Stimulated activated CD4-positive, alpha-beta T cell treated with anti-CD3 and anti-CD28 coated beads, Interleukin-15, amount 100 ng/mL, for 1 hour (primary cell): Measurements from ENCODE around the gene IL1RL1.
A peak's percentile ranks its signal among the peaks of the same experiment; 100 is the strongest.

Source experiments
- DNase-seq, 2 donors: peaks; one replicate each; pipeline ENCODE4 v3.0.0-alpha.2; 2020; ENCODE audit warnings: low read depth in 1 of 2, low spot score in 1 of 2

Gene IL1RL1

DNA sequence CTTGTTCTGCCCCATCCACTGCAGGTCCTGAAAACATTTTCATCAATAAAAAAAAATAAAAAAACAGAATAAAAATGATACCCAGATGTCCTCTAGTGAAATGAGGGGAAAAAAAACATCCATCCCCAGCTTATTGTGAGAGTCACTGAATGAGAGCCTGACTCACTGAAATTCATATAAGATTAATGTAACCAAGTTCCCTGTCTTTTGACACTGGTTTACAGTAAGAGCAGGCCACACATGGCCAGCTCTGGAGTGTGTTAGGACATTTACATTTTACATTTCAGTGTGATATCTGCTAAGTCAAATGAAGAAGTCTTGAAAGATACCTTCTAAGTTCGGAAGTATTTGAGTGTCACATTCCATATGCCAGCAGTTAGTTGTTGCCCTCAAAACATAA is 23.1 kb downstream of the IL1RL1 start:
- DNase-seq: no peak

DNA sequence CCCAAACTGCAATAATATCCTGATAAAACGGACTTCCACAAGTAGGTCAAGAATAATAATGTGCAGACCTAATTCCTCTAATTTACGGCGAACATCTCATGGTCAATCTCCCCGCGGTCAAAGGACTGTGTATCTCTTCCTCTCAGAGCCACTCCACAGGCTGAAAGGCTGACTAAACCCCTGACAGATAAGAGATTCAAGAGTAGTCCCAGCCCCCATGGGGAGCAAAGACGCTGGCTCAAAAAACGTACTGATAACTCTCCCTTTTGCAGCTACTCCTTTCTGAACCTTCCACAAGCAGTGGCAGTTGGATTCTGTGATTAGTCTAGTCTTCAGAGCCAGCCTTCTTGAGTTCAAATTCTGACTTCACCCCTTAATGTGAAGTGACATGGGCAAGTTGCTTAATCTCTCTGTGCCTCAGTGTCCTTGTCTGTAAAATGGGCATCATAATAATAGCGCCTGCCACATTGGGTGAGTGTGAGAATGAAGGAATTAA is 24.6 kb downstream of the IL1RL1 start:
- no peak for DNase-seq

DNA sequence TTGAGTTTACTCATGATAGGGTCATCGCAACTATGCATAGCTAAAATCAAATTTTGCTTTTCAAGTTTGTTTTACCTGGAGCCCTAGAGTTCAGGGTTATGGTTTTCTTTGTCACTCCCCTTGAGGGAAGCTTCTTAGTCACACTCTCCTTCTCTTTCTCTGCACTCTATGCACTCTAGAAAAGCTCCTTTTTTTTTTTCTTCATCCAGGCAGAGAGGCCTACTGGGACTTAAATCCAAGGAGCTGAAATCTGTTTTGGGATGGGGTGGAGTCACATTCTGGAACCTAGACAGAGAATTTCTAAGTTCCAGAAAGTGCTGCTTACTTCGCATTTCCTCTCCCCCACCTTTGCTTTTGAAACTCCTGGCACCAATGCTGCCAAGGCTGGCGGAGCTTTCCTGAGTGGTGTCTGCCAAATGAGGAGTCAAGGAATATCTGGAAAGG is 25.2 kb downstream of the IL1RL1 start:
- DNase-seq: no peak

DNA sequence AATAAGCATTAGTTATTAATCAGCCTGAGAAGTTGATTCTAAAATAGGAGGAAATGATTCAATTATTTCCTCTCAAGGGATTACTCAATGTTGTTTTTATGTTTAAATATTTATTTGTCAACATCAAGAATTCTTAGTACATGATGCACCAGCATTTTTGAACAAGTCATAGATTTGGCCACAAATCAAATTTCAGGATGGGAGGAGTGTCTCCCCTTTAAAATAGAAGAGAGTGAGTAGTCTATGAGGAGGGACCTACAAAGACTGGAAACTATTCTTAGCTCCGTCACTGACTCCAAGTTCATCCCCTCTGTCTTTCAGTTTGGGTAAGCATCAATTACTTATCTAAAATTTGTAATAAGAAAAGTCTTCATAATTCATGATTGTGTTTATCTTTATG is 25.6 kb downstream of the IL1RL1 start:
- no peak for DNase-seq

DNA sequence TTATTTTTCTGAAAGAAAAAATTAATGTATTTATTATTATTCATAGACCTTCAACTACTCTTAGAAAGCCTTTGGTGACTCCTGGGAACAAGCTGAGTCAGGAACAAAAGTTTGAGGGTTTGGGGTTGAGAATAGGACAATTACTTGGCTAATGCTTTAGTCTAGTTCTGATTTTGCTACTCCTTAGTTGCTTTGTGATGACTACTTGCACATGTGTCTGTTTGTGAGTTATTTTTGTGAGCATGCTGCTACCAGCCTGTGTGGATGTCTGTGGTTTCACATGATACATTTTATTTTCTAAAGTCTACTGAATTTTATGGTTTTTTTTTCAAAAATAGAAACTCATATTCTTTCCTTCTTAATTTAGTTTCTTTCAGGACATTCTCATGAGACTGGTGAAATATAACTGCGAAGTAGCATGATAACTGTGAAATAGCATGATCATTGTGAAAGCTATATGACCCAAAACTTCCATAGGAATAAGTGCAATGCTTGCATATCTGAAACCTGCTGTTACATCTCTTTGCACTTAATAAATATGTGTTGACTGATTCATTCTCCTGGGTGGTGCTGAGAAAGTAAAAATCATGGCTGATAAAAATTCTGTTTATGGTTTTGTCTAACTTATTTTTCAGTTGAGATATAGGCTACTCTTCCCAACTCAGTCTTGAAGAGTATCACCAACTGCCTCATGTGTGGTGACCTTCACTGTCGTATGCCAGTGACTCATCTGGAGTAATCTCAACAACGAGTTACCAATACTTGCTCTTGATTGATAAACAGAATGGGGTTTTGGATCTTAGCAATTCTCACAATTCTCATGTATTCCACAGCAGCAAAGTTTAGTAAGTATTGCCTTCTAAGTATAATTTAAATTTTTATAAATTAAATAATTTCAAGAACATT is 26.4 kb downstream of the IL1RL1 start:
- no peak for DNase-seq

DNA sequence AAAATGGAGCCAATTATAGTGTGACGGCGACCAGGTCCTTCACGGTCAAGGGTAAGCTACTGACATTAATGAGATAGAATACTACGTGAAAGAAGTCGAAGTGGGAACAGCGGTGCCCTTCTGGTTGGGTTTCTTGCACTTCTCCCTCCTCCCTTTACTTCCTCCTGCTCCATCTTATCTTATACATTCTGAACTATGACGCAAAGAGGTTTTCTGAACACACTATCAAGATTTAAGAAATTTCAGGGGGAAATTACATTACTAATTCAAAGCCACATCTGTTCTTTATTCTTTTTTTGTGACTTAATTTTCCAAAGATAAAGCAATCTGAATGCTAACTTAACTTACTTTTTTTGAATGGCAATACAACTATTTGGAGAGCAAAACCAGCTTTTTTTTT is 29.4 kb downstream of the IL1RL1 start:
- no peak for DNase-seq

DNA sequence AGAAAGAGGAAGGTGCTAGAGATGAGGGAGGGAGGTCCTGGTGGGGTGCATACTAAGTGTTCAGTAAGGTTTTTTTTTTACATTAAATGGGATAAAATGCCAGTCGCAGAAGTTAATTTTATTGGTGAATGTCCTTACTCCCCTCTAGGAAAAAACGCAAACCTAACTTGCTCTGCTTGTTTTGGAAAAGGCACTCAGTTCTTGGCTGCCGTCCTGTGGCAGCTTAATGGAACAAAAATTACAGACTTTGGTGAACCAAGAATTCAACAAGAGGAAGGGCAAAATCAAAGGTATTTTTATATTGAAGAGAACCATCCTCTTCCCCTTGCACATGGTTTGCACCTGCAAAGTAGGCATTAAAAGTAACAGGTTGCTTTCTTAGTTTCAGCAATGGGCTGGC is 31.5 kb downstream of the IL1RL1 start:
- no peak for DNase-seq

DNA sequence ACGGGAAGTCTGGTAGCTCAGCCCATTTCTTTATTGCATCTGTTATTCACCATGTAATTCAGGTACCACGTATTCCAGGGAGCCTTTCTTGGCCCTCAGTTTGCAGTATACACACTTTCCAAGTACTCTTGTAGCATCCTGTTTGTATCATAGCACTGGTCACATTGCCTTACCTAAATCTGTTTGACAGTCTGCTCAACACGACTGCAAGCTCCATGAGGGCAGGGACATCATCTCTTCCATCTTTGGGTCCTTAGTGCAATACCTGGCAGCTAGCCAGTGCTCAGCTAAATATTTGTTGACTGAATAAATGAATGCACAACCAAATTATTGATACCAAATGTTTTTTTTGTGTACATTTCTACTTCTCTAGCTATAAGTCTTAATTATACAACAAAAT is 33.0 kb downstream of the IL1RL1 start:
- DNase-seq: no peak

DNA sequence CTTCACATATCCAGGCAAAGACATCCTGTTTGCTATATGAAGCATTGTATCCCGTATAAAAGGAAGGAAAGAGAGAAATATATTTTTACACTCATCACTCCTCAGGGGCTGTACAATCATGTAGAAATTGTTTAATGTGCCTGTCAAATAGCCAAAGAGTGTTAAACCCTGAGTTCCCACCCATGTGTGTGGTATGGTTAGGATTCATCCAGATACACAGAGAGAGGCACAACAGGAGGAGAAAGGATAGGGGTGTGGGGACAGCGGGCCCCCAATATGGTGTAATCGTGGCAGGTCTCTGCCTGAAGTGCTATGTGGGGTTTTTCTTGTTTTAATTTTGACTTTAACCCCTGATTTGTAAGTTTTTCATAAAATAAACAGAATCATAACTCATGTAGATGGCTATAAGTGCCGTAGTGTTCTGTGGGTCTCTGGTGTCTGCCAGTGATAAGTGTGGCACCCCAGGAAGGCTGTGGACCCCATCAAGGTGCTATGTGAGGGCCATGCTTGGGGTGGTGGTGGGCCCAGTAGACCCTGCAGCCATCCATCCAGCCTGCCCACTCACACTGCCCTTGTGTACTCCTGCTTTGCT is 34.1 kb downstream of the IL1RL1 start:
- DNase-seq: no peak

DNA sequence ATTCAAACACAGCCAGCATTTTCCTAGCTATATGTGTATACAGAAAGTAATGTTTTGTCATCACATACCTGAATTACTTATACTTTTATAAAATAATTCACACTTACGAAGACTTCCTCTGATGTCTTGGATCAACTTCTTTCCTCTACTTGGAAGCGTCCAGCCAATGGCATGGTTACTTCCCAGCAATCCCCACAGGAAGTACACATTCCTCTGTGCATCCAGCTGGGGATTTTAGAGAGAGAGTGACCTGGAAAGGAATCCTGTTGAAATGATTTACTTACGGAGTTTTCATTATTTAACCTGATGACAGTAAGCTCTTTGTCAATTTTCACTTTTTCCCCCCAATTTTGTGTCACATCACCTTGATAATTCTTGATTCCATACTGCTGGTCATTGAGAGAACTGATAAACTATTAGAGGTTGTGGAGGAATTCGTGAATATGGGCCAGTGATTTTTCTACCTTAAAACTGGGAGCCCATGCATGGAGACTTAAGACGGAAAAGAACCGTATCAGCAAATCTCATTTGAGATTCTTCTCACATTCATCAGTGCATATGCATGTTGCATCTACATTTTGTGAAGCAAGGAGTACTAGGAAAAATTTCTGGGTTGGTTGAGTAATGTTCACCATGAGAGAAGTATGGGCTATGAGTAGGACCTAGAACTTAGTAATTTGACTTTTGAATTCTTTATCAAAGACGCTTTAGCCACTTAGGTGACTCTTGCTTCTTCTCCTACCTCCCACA is 35.2 kb downstream of the IL1RL1 start:
- DNase-seq: no peak

DNA sequence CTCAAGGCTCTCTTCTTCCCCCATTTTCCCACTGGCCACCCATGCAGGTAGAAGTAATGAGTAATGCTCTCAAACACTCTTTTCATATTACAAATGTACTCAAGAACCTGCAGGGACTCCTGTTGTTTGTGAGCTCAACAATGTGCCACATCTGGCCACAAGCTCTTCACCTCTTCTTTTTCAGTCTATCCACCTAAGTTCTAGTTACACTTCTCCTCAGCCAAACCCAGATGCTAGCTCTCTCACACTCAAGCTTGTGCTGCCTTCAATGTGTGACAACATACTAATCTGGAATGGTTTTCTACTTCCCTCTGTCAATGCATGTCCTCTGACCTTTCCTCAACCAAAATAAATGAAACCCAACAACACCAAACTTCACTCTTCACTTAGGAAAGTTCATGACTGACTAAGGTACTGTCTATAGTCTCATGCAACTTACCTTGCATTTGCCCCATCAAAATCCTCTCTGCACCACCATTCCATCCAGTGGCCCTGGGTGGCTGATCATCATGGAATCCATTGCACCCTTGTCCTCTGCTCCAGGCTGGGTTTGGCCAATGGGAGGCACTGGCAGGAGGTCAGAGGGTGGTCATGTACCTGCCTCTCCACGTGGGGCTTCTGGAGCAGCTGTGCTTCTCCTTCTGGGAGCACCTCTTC is 38.9 kb downstream of the IL1RL1 start:
- DNase-seq: no peak

DNA sequence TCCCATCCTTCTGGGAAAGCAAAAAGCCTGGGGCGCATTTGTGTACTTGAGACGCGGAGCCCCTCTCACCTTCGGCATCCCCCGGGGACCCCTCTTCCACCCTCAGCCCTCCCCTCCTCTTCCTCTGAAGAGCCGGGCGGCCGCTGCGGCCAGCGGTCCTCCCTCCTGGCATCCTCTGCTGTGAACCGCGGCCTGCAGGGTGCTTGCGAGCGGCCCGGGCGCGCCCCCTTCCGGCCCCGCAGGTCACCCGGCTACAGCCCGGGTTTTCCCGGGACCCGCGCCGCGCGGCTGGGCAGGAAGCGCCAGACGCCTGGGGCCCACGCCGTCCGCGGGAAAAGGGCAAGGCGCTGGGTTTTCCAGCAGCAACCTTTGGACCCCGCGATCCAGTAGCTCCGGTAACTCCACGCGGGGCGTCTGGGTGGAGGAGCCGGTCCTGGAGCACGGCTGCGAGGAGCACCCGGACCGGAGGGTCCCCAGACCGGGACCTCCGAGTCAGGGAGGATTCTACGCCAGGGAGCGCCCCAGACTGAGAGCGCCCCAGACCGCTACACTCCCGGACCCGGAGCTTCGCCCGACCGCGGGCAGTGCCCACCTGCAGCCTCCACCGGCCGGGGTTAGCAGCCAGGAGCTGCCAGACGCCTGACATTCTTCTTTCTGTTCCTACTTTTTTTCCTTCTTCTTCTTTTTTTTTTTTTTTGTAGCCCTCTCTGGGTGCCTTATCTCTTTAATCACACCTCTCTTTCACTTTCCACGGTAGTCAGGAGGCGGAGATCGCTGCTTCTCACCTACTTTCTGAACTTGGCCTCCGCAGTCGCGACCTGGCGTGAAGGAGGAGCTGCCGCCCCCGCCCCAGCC is 44.4 kb downstream of the IL1RL1 start, which contains the start of gene IL18R1:
Gene IL18R1, plus strand, starts transcription at position 271 of the 855 bp plus-strand sequence. CDS start 6,865 bp downstream, outside the sequence.
- peak; percentile 36 to 60 for DNase-seq

DNA sequence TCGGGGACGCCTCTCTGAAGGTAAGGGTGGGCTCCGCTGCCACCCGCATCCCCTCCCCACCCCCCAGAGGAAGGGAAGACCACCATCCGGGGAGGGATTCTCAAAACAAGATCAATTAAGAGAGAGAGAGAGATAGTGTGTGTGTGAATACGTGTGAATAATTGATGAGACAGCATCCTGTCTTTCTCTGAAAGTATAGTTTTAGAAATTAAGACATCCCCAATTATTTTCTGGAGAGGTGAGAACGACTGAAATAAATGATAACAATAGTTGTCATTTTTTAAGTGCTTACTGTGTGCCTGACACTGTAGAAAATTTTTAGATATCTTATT is 45.0 kb downstream of the IL1RL1 start:
- DNase-seq: no peak

DNA sequence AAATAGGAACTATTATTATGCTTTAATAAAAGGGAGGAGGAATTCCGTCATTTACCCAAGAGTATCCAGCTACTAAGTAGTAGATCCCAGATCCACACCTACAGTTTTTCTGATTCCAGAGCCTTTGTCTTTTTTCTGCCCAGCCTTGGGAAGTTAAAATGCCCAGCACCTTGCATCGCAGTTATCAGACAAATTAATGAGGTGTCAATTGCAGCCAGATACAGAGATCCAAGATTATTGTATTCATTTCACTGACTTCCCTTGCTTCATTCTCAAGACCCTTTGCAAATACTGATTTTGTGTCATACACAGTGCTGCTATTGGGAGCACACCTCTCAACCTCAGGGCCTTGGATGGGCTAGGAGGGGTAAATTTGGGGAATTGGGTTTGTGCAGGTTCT is 45.4 kb downstream of the IL1RL1 start:
- no peak for DNase-seq

DNA sequence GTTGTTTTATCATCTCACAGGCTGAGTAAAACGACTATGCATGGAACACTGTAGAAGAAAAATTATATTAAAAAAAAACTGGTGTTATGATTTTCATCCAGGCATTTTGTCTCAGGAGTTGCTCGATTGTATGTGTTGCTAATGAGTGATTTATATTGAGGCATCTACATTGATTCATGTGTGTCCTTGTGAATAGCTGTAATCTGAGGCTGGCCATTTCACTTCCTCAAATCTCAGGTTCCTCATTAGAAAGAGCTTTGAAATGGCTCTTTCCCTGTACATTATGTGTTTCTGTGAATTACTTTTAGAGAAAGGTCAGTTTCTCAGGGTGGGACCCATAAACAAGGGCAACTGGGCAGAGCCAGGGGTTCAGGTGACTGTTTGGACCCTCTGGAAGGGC is 46.6 kb downstream of the IL1RL1 start:
- DNase-seq: no peak

DNA sequence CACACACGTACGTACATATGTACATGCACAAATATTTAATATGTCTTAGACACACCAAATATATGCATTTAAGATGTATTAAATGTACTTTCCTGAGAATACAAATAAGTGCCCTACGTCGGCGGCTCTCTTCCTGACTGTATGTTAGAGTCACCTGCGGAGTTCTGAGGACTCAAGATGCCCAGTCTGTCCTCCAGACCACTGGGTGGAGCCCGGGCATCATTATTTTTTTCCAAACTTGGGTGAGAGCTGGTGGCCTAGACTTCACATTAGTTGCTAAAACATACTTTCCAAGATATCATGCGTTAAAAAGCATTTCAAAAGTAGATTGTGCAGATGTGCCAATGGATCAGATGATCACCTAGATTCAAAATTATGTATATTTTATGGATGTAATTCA is 47.1 kb downstream of the IL1RL1 start:
- DNase-seq: no peak

DNA sequence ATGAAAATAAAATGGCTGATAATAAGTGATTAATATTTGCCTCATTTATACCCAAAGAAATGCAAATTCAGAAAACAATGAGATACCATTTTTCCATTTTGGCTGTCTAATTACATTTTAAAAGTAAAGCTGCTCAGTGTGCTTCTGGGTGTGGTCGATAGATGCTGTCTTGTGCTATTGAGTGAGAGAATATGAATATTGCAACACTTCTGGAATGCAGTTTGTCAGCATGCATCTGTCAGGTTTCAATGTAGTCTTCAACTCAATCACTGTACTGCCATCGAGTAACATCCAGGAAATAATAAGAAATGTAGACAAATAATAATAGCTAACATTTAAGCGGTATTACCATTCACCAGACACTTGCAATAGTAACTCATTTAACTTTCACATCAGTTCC is 48.2 kb downstream of the IL1RL1 start:
- DNase-seq: no peak

DNA sequence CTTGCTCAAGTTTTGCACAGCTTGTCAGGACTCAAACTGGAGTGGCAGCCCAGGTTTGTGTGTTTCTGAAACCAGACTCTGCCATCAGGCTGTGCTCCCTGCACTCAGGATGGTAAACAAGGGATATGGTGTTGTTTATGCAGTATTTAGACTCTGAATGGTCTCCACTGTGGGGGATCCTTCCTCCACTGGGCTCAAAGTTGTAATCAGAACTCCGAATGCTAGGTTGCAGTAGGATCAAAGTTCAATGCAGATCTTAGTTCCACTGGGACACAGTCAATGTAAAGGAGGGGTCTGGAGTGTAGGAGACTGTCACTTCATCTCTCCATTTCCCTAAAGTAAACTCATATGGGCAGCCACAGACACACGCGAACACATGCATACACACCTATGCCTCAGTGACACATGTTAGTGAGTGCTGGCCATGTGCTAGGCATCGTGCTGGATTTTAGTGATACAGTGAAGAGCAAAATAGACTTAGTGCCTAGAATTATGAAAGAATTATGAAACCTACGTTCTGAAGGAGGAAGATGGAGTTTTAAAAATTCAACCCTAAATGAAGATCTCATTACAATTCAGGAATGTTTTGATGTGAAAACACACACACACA is 50.4 kb downstream of the IL1RL1 start:
- no peak for DNase-seq

DNA sequence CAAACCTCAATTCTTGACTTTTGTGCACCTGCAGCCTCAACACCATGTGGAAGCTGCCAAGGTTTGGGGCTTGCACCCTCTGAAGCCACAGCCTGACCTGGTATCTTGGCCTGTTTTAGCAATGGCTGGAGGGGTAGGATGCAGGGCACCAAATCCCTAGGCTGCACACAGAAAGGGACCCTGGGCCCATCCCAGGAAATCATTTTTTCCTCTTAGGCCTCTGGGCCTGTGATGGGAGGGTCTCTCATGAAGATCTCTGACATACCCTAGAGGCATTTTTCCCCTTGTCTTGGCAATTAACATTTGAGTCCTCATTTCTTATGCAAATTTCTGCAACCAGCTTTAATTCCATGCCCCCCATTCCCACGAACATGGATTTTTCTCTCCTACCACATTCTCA is 54.4 kb downstream of the IL1RL1 start:
- no peak for DNase-seq
